ENCODE measurements around the gene PIAS2.
"Not testable (repeated sequence)": the region's sequence is repeated elsewhere in the genome, so short reads cannot be mapped to it uniquely, and the experiment has no call there.

Gene PIAS2

GRCh38 chr18:46829947-46830346 lies 87.4 kb downstream of the PIAS2 start:
- no peak for DNase-seq

- DNase-seq = no peak
Observed at GRCh38 chr18:46829531-46829930, 87.8 kb downstream of the PIAS2 start.

GRCh38 chr18:46821856-46822711 lies 95.2 kb downstream of the PIAS2 start:
- no peak for DNase-seq

GRCh38 chr18:46820863-46821262 lies 96.4 kb downstream of the PIAS2 start:
- DNase-seq = no peak

- DNase-seq = no peak
Observed at GRCh38 chr18:46815661-46816060, 101.6 kb downstream of the PIAS2 start.

- DNase-seq = no peak
Observed at GRCh38 chr18:46814399-46814798, 102.9 kb downstream of the PIAS2 start.

- no peak for DNase-seq
Observed at GRCh38 chr18:46812311-46812710, 105.0 kb downstream of the PIAS2 start.

- DNase-seq = no peak
Observed at GRCh38 chr18:46810481-46811000, 106.8 kb downstream of the PIAS2 start.

- DNase-seq = no peak
Observed at GRCh38 chr18:46809145-46809544, 108.2 kb downstream of the PIAS2 start.

- DNase-seq = not testable (repeated sequence)
Observed at GRCh38 chr18:46795945-46796344, 121.4 kb downstream of the PIAS2 start.

GRCh38 chr18:46794607-46795006 lies 122.7 kb downstream of the PIAS2 start:
- no peak for DNase-seq

GRCh38 chr18:46793565-46793964 lies 123.7 kb downstream of the PIAS2 start:
- no peak for DNase-seq

- DNase-seq = no peak
Observed at GRCh38 chr18:46789088-46789487, 128.2 kb downstream of the PIAS2 start.

- no peak for DNase-seq
Observed at GRCh38 chr18:46787674-46788073, 129.6 kb downstream of the PIAS2 start.

GRCh38 chr18:46772357-46772756 lies 144.9 kb downstream of the PIAS2 start:
- DNase-seq = no peak

GRCh38 chr18:46771141-46771540 lies 146.2 kb downstream of the PIAS2 start:
- DNase-seq = no peak

GRCh38 chr18:46770708-46771107 lies 146.6 kb downstream of the PIAS2 start:
- no peak for DNase-seq

GRCh38 chr18:46768166-46768921 lies 149.0 kb downstream of the PIAS2 start:
- DNase-seq = no peak

- no peak for DNase-seq
Observed at GRCh38 chr18:46767217-46767616, 150.1 kb downstream of the PIAS2 start.

- DNase-seq = no peak
Observed at GRCh38 chr18:46764586-46764985, 152.7 kb downstream of the PIAS2 start.

GRCh38 chr18:46761059-46761769 lies 156.1 kb downstream of the PIAS2 start:
- no peak for DNase-seq

GRCh38 chr18:46759890-46760289 lies 157.4 kb downstream of the PIAS2 start:
- no peak for DNase-seq

GRCh38 chr18:46756559-46757201 lies 160.6 kb downstream of the PIAS2 start, which contains the start of gene ST8SIA5:
Gene ST8SIA5, minus strand, starts transcription at chr18:46757053. Its CDS starts 545 bp downstream, at chr18:46756508.
- DNase-seq = no peak
